Measurements from ENCODE around the gene SPRING1.

Gene SPRING1

DNA sequence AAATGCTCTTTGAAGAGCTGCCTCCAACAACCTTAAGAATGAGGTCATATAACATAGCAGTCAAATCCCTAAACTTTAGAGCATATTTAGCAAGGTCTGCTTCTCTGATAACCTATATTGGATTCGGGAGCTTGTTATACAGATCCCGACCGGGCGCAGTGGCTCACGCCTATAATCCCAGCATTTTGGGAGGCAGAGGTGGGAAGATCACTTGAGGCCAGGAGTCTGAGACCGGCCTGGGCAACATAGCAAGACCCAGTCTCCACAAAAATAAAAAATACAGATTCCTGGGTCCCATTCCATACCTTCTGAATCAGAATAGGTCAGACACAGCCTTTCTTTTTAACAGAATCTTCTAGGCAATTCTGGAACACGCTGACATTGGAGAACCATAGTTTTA lies 46.7 kb downstream of the SPRING1 start:
- Histone ChIP-seq H3K4me2 (ENCODE audit: low read depth, low read length, poor library complexity, severe bottlenecking) (no peak overlapping the region), H3K9ac (ENCODE audit: low read length) (no peak overlapping the region), H3K36me3 (ENCODE audit: low read length) (no peaks in the 10 kb centered on the region), H3K27me3 (ENCODE audit: low read length) (no peaks in the 10 kb centered on the region), H4K20me1 (ENCODE audit: low read depth, low read length) (no peaks in the 10 kb centered on the region), H3K4me3 (ENCODE audit: insufficient read depth, low read length, poor library complexity, severe bottlenecking) (no peak overlapping the region), H3K9me2 (replicated peaks; ENCODE audit: insufficient read depth, low read length) (no peaks in the 10 kb centered on the region), H3K27ac (ENCODE audit: low read depth, low read length) (no peak overlapping the region), H3F3A (ENCODE audit: insufficient read depth) (no peaks in the 10 kb centered on the region), H3K79me2 (ENCODE audit: insufficient read depth, low read length) (no peaks in the 10 kb centered on the region), H2AFZ (ENCODE audit: low read depth, low read length, severe bottlenecking) (no peak overlapping the region), H3K9me3 (ENCODE audit: insufficient read depth, low read length) (no peaks in the 10 kb centered on the region)
- TF ChIP-seq EZH2phosphoT487 (conservative IDR thresholded peaks at IDR 0.05; ENCODE audit: low read length): no peak
- no peak for TF ChIP-seq CTCF (IDR thresholded peaks at IDR 0.05; ENCODE audit: insufficient read depth, low read length, poor library complexity, severe bottlenecking)

GRCh38 chr12:116689979-116690744 lies 47.7 kb downstream of the SPRING1 start:
- Histone ChIP-seq H2AFZ (ENCODE audit: low read depth, low read length, severe bottlenecking) (no peak overlapping the region), H3K4me3 (ENCODE audit: insufficient read depth, low read length, poor library complexity, severe bottlenecking) (no peak overlapping the region), H3K9me2 (replicated peaks; ENCODE audit: insufficient read depth, low read length) (no peaks in the 10 kb centered on the region), H4K20me1 (ENCODE audit: low read depth, low read length) (no peaks in the 10 kb centered on the region), H3K9me3 (ENCODE audit: insufficient read depth, low read length) (no peaks in the 10 kb centered on the region), H3K27me3 (ENCODE audit: low read length) (no peaks in the 10 kb centered on the region), H3K4me2 (ENCODE audit: low read depth, low read length, poor library complexity, severe bottlenecking) (no peak overlapping the region), H3K36me3 (ENCODE audit: low read length) (no peaks in the 10 kb centered on the region), H3K27ac (ENCODE audit: low read depth, low read length) (no peak overlapping the region), H3F3A (ENCODE audit: insufficient read depth) (no peaks in the 10 kb centered on the region), H3K79me2 (ENCODE audit: insufficient read depth, low read length) (no peaks in the 10 kb centered on the region), H3K9ac (ENCODE audit: low read length) (no peak overlapping the region)
- no peak for TF ChIP-seq CTCF (IDR thresholded peaks at IDR 0.05; ENCODE audit: insufficient read depth, low read length, poor library complexity, severe bottlenecking)
- TF ChIP-seq EZH2phosphoT487 (conservative IDR thresholded peaks at IDR 0.05; ENCODE audit: low read length): no peak

DNA sequence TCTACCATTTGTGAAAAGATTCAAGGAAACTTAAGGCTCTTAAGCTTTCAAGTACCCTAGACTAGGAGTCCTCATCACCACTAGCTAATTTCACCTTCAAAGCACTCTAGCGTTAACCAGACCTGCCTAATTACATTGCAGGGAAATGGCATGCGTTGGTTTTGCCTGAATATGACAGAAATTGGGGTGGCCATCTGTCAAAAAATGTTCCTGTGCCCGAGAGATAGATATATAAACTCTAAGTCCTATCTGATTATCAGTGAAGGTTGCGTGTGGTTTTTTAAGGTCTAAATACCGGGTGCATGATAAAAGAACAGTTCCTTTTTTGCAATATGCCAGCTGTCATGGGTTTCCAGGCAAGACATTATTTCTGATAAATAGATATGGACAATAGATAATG lies 48.3 kb downstream of the SPRING1 start:
- Histone ChIP-seq H3F3A (ENCODE audit: insufficient read depth) (no peaks in the 10 kb centered on the region), H3K79me2 (ENCODE audit: insufficient read depth, low read length) (no peaks in the 10 kb centered on the region), H3K9me3 (ENCODE audit: insufficient read depth, low read length) (no peaks in the 10 kb centered on the region), H3K9ac (ENCODE audit: low read length) (no peak overlapping the region), H3K36me3 (ENCODE audit: low read length) (no peaks in the 10 kb centered on the region), H3K27me3 (ENCODE audit: low read length) (no peaks in the 10 kb centered on the region), H4K20me1 (ENCODE audit: low read depth, low read length) (no peaks in the 10 kb centered on the region), H2AFZ (ENCODE audit: low read depth, low read length, severe bottlenecking) (no peak overlapping the region), H3K27ac (ENCODE audit: low read depth, low read length) (no peak overlapping the region), H3K4me2 (ENCODE audit: low read depth, low read length, poor library complexity, severe bottlenecking) (no peak overlapping the region), H3K9me2 (replicated peaks; ENCODE audit: insufficient read depth, low read length) (no peaks in the 10 kb centered on the region), H3K4me3 (ENCODE audit: insufficient read depth, low read length, poor library complexity, severe bottlenecking) (no peak overlapping the region)
- TF ChIP-seq EZH2phosphoT487 (conservative IDR thresholded peaks at IDR 0.05; ENCODE audit: low read length): no peak
- TF ChIP-seq CTCF (IDR thresholded peaks at IDR 0.05; ENCODE audit: insufficient read depth, low read length, poor library complexity, severe bottlenecking): no peak
